ENCODE results near the gene ZNF273.

DNA sequence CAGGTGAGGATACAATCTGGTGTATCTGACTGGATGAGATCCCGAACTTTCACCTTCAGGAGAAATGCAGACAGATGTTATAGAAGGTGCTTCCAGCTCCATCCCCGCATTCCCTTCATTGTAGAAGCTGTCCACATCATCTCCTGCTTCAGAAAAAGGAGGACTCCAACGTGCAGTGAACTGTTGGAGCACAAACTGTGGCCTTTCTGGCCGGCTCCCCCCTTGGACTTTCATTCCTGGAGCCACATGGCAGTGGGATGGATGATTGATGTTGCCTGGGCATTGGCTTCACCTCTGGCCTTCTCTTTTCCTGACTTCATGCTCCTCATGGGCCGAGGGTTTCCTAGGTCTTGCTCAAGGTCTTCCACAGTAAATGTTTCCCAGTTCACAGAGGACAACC, 29.6 kb upstream of the ZNF273 start:
- TF ChIP-seq EZH2 (IDR thresholded peaks at IDR 0.05; ENCODE audit: low read length, unreplicated experiment) (no peak), EZH2phosphoT487 (IDR thresholded peaks at IDR 0.05; ENCODE audit: borderline replicate concordance, low read length) (no peak)
- TF ChIP-seq, protein P1, sequence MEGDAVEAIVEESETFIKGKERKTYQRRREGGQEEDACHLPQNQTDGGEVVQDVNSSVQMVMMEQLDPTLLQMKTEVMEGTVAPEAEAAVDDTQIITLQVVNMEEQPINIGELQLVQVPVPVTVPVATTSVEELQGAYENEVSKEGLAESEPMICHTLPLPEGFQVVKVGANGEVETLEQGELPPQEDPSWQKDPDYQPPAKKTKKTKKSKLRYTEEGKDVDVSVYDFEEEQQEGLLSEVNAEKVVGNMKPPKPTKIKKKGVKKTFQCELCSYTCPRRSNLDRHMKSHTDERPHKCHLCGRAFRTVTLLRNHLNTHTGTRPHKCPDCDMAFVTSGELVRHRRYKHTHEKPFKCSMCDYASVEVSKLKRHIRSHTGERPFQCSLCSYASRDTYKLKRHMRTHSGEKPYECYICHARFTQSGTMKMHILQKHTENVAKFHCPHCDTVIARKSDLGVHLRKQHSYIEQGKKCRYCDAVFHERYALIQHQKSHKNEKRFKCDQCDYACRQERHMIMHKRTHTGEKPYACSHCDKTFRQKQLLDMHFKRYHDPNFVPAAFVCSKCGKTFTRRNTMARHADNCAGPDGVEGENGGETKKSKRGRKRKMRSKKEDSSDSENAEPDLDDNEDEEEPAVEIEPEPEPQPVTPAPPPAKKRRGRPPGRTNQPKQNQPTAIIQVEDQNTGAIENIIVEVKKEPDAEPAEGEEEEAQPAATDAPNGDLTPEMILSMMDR (conservative IDR thresholded peaks at IDR 0.05; ENCODE audit: low read depth, low read length), result no peak

Measured in PC-3 (cell line).